HG03520 (cell line): ENCODE measurements around the gene CHD2.
"Not testable (repeated sequence)": the region's sequence is repeated elsewhere in the genome, so short reads cannot be mapped to it uniquely, and the experiment has no call there.

ENCODE experiments used
- ATAC-seq: cut with Tn5 transposase; IDR thresholded peaks from one replicate; pipeline ENCODE4 v1.9.1; 2021; ENCODE audit warnings: mild to moderate bottlenecking, moderate library complexity; ENCODE audit not compliant: unreplicated experiment

CHD2 gene

DNA sequence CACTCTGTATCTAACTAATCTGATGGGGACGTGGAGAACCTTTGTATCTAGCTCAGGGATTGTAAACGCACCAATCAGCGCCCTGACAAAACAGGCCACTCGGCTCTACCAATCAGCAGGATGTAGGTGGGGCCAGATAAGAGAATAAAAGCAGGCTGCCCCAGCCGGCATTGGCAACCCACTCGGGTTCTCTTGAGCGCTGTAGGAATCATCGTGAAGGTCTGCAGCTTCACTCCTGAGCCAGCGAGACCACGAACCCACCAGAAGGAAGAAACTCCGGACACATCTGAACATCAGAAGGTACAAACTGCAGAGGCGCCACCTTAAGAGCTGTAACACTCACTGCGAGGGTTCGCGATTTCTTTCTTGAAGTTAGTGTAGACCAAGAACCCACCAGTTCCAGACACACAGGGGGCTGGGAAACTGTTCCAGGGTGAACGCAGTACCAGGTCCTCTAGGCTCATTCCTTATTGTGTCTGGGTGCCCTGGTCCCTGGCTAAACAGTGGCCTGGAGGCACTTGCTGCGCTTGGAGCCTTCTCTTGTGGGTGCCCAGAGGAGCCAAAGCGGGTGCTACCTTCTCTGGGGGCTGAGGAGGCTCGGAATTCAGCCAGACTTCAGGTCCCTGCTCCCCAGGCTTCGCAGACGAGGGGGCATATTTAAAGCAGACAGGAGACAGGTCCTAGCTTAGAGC lies 132.5 kb downstream of the CHD2 start:
- ATAC-seq: not testable (repeated sequence)

DNA sequence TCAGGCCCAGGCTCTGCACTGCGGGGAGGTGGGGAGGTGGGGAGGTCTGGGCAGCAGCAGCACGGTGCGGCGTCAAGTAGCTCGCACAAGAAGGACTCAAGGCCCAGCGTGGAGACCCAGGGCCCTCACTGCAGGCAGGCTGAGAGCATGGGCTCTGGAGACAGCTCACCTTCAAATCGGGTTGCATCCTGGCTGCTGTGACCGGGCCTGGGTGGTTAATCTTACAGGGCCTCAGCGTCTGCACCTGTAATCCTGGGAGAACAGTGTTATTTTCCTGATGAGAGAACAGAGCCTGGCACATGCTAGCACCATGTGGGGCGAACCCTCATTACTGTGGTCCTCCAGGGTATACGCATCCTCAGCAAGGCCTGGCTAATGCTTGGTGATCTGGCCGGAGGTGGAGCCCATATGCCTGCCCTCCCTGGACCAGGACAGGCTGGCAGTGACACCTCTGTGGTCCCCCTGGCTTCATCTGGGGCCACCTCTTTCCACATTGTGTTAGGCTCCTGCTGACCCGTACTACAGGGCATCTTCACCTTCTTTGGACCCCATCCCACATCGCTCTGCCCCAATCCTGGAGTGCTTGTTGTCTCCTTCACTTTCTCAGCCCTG lies 133.4 kb downstream of the CHD2 start:
- ATAC-seq: no peak

DNA sequence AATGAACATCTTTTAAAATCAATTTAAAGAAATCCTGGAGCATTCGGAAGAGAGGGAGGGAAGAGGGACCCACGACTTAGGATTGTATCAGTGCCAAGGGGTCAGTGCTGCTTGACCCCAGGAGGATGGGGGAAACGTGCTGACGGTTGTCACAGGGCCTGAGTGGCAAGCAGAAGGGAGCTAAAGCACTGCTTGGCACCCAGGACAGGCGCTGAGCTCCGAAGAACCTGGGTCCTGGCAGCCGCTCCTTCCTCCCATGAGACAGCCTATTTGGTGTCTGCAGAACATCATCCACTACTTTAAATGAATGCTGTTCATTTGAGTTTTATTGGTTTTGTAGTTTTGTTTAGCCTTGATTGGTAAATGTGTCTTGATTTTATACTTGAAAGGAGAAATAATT lies 134.4 kb downstream of the CHD2 start:
- no peak for ATAC-seq

DNA sequence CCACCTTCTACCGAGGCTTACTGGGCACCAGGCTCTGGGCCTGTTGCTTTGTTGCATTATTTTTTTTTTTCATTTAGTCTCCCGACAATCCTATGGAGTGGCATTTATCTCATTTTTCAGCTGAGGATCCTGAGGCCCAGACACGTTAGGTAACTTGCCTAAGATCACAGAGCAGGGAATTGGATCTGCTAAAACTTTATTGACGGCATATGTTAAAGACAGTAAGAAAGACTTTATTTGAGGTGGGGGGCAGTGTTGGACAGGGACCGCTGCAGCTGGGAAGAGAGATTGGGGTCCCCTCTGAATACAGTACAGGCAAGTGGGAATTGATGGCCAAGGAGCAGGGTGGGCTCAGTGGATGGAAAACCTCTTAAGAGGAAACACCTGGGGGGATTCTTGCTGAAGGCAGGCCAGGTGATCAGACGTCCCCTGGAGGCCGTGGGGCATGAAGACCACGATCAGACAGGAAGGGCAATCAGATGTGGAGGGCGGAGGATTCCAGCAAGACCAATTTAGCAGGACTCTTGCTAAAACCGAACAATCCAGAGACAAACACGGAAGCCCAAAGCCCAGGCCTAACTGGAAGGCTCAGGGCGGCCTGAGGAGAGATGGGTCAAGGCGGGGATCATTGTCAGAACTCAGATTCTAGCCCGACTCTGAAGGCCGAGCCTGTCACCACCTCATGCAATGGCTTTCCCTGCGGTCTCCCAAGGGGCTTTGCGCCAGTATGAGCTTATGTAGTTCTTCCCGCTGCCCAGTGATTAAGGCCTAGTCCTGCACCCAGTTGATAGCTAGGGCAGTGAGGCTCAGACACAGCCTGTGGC lies 135.2 kb downstream of the CHD2 start:
- peak; percentile 8 for ATAC-seq

DNA sequence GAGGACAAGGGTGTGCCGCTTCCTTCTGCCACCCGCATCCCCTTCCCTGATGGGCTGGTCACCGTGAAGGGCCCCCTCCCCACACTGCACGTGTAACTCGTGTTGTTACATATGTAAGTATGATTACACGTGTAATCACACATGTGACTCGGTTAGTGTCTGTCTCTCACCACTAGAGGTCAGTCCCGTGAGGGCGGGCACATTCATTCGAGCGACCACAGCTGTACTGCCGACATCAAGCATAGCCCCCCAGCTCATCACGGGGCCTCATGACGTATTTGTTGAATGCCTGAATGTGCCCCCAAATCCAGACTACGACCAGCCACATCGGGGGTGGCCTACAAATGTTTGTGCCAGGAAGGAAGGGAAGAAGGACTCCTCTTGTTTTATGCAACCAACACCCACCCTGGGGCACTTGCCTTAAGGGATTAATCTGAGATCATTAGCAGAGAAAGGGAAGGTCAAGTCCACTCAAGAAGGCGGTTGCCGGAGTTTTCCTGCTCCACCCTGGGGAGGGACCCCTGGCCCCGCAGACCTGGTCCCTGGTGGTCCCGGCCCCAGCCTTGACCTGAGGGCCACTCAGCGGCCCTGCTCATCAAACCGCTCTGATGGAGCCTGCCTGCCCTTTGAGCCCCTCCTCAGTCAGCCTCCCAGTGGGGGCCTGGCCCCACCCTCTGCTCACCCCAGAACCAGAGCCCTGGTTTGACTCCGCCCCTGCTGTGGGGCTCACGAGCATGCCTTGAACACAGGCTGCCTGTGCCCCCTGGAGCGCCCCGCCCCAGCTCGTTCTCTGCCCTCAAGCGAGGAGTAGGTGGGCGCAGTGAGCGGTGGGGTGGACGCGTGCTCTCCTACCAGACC lies 136.1 kb downstream of the CHD2 start:
- peak; percentile 78 for ATAC-seq

DNA sequence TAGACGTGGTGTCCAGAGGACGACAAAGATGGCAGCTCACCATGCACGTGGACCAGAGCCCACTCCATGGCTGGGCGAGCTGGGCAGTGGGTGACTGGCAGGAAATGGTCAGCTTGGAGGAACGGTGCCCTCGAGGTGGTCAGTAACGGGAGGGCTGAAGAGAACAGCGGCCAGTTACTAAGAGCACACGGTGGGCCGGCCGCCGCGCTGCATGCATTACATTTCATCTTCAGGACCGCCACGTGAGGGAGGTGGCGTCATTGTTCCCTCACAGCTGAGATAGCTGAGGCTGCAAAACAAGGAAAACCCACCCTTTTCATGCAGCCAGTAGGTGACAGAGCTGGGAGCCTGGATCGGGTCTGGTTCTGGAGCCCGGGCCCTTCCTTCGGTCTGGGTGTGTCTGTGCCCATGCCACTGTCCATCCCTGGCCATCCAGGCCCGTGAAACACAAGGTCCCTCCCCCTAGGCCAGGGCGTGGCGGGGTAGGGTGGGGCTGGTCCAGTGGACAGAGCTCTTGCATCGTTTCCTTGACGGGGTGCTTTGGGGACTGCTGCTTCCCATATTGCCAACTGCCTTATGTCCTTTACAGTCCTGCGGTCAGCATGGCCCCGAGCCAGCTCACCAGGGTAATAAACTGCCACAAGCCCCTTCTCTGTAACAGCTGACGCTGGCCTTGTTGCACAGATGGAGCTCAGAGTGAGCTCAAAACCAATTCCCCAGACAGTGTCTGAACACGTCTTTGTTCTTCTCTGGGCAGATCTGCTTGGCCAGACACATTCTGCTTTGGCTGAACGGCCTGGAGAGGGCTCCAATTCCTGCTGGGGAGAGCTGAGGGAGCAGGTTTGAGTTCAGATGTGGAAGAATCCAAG lies 137.1 kb downstream of the CHD2 start:
- ATAC-seq: no peak

DNA sequence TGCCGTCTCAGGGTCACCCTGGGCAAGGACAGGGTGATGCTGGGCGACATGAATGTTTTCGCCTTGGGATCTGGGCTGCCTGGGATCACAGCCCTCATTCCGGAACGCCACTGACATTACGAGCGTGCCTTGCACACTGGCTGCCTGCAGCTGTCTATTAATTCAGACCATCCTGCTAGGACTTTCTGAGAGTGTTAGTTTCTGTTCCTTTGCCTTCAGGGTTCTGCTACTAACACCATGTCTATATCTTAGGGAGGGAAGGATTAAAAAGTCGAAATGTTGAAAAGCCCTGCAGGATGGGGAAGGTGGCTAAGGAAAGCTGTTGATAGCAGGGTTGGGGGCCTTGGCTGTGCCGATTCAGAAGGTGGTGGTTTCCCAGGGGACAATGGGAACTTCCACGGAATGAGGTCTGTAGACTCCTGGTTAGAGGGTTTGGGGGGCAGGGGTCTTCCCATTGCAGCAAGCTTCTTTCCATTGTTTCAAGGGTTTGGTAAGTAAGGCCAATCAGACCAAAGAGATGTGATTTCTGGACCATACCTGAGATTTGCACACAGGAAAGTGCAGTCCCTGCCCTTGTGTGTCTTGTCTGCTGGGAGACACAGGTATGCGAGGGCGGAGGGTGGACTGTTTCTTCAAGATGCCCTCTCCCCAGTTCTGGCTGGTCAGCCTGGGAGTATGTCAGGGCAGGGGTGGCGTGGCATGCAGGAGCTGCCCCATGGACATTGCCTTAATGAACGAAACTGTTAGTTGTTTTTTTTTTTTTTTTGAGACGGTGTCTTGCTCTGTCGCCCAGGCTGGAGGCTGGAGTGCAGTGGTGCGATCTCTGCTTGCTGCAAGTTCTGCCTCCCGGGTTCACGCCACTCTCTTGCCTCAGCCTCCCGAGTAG lies 137.9 kb downstream of the CHD2 start:
- ATAC-seq: no peak

DNA sequence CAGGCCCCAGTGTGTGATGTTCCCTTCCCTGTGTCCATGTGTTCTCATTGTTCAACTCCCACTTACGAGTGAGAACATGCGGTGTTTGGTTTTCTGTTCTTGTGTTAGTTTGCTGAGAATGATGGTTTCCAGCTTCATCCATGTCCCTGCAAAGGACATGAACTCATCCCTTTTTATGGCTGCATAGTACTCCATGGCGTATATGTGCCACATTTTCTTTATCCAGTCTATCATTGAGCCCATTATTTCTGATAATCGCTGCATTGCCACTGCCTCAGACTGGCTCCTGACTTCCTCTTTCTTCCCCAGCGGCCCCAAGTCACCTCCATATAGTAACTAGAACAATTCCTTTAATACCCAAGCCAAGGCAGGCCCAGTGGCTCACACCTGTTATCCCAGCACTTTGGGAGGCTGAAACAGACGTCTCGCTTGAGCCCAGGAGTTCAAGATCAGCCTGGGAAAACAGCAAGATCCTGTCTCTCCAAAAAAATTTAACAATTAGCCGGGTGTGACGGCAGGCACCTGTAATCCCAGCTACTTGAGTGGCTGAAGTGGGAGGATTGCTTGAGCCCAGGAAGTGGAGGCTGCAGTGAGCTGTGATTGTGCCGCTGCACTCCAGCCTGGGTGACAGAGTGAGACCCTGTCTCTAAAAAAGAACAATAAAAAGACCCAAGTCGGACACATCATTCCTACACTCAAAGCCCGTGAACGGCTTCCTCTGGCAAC lies 139.6 kb downstream of the CHD2 start:
- ATAC-seq: not testable (repeated sequence)

DNA sequence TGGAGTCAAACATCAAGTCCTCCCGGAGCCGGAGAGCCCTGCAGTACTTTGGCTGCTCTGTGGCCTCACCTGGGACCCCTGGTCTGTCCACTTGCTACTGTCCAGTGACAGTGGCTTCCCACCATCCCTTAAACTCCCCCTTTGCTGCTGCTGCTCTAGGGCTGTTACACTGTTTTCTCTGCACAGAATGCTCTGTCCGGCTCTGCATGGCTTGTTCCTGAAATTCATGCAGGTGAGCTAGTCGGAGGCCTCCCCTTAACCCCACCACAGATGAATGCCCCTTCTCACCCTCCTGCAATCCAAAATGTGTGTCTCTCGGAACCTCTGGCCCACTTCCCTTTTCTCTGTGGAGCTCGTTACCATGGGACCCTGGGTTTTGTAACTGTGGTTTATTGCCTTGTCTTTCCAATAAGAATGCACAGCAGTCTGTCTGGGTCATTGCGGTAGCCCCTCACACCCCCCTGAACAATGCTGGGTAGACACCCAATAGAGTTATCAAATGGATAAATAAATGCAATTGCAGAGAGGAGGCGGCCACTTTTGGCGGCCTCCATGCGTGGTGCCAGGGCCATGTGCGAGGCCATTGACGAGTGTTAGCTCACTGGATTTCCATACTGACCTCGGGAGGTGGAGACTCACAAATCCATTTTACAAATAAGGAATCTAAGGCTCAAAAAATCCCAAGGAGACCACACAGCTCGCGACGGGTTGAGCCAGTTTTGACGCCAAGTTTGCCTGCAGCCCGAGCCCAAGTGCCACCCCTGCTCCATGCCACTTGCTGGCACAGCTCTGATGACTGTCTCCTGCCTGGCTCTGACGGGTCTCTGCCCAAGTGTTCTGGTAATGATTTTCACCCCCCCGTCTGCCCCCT lies 140.4 kb downstream of the CHD2 start:
- no peak for ATAC-seq

DNA sequence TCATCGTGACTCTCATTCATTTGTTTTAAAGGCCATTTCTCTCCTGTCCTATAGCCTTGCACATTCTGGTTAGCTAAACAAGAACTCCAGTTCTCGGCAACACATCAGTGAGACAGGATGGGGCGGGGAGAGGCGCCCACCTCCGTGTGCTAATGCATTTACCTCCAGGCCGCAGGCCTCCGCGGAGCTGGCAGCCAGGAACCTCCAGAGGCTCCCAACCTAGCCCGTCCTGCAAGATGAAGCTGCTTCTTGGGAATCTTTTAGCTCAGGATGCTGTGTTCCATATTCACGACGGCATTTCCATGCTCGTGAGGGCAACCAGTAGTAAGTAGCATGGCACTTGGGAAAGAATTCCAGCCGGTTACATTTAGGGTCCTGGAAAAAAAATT lies 141.0 kb downstream of the CHD2 start:
- no peak for ATAC-seq

DNA sequence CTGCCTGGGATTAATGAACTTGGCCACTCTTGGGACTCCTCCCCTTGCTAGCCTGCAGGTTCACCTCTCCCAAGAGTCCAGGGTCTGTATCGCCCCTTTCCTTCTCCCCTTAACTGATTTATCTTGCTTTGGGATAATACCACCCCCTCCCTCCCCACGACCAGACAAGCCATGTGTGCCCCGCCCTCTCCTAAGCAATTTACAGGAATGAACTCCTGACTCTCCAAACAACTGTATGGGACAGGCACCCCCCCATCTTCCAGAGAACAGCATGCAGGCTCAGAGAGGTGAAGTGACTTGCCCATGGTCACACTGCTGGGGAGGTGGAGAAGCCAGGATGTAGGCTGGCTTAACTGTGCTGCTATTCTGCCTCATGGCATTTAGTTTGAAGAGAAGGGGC lies 142.1 kb downstream of the CHD2 start:
- no peak for ATAC-seq

DNA sequence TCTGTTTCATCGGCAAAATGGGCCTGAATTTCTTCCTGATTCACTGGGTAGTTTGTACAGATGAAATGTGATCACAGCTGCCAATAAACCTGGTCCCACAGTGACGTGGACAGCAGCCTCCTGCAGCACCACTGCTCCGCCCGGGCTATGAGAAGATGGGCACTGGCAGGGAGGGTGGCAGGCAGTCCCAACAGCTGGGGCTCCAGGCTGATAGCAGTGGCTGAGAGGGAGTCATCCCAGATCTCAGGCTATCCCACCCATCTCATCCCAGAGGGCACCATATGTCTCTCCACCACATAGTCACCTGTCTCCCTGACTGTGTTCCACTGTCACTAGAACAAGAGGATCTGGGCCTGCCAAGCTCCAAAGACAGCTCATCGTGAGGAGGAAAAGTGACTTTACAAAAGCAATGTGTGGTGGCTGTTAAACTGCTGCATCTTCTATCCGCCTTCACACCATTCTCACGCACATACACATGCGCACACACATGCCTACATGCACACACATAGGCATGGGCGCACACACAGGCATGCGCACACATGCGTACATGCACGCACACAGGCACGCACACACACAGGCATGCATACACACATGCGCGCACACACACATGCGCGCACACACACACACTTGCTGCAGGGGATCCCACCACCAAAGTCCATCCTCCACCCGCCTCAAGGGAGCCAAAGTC lies 142.7 kb downstream of the CHD2 start:
- ATAC-seq: no peak

DNA sequence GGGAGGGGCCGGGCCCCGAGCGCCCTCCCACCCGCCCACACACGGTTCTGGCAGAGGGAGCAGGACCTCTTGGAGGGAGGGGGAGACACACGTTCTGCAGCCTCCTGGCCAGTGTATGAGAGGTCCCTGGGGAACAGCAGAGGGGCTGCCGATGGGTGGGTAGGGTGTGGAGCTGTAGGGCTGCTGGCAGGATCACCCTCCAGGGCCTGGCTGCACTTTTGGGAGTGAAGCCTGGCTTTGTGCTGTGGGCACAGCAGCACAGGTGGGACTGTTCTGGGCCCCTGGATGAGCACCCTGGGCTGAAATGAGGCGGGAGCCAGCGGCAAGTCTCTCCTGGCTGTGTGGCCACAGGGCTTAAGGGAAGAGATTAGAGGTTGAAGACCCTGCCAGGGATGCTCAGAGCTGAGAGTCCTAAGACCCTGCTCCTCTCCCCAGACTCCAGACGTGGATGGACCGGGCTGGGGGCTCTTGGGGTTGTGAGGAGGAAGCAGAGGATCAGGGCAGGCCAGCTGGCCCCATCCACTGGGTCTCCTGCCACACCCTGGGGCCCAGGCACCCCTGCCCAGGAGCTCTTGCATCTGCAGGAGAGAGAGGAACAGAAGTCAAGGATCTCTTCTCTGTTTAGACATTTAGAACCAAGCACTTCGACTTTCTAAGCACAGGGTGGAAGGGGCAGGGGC lies 143.6 kb downstream of the CHD2 start:
- no peak for ATAC-seq

DNA sequence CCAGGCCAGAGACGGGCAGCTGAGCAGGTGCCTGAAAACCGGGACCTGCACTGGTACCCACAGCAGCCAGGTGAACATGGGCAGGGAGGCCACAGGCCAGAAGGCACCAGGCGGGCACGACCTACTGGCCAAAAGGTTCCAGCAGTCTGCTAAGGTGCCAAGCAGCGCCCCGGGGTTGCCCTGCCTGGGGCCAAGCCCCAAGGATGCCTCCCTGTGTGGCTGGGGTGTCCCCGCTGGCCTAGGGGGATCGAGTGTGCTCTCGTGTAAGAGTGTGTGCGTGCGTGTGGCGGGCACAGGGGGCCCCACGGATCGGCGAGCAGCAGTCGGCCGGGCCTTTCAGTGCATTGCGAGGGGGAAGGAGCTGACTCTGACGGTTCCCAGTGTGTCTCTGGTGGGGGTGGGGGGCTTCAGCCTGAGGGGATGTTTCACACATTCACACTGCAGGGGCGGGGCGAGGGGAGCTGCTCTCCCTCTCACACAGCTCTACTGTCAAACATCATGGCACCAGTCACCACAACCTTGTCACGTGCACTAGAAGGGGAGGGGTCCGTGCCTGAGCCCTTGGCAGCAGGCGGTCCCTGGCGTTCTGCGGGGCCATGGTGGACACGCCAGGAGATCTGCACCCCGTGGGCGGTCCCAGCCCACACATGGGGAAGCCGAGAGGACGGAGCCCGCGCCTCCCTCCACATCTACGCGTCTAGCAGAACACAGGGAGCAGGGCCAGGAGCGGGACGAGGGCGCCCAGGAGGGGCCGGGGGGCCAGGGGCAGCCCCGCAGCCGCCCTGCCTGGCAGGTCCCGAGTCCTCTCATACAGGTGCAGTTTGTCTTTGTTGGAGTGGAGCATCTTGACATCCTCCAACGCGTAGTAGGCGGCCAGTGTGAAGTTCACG lies 144.4 kb downstream of the CHD2 start:
- ATAC-seq: no peak

DNA sequence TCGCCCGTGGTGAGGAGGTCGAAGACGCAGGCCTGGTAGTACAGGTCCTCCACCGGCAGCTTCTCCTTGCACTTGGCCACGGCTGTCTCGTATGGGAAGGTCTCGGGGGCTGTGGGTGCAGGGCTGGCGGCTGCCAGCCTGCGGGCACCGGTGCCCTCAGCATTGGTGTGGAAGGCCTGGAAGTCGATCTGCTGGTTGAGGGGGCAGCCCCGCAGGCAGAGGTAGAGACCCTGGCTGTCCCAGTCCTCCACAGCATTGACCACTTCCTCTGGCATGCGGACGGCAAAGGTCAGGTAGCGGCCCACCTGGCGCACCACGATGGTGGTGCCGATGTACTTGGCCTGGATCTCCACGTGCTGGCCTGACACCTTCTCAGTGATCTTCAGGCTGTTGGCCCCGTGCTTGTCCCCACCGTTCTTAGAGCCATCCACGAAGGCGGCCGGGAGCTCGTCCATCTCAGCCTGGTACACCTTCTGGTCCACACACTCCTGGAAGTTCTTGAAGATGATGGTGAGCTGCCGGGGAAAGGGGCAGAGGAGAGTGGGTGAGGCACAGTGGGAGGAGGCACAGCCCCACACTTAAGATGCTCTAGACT lies 145.2 kb downstream of the CHD2 start:
- ATAC-seq: no peak
